Suprapubic skin (tissue), 4 donors: Measurements from ENCODE around the gene GLP2R. TPM values are rescaled to one million over a fixed set of nuclear protein-coding genes. Genes with fewer than 3 reads are reported as not detected.

ENCODE experiments used
- DNase-seq, 2 donors: peaks; one replicate each; pipeline ENCODE4 v3.0.0-alpha.2; 2019; ENCODE audit warnings: low spot score in 2 of 2
- H3K27ac ChIP-seq: fragments of 200-600 bp; sonication (generic); one replicate; pipeline ENCODE4 v1.5.1; 2019
- H3K27me3 ChIP-seq: fragments of 200-600 bp; sonication (generic); one replicate; pipeline ENCODE4 v1.5.1; 2019
- H3K36me3 ChIP-seq: fragments of 200-600 bp; sonication (generic); one replicate; pipeline ENCODE4 v1.5.1; 2019
- H3K4me1 ChIP-seq: fragments of 200-600 bp; sonication (generic); one replicate; pipeline ENCODE4 v1.5.1; 2019
- H3K4me3 ChIP-seq: fragments of 200-600 bp; sonication (generic); one replicate; pipeline ENCODE4 v1.5.1; 2019; ENCODE audit warnings: mild to moderate bottlenecking
- H3K9me3 ChIP-seq: fragments of 200-600 bp; sonication (generic); one replicate; pipeline ENCODE4 v1.5.1; 2019
- CTCF ChIP-seq, 2 donors: fragments of 200-600 bp in 1 of 2; fragments of 450-650 bp in 1 of 2; sonication (generic) in 1 of 2; IDR thresholded peaks; one replicate each; pipeline ENCODE4 v1.5.1; 2016 to 2019; ENCODE audit warnings: antibody characterized with exemption in 2 of 2, mild to moderate bottlenecking in 1 of 2, moderate library complexity in 1 of 2
- EP300 ChIP-seq: sonication (generic); formaldehyde crosslinking; IDR thresholded peaks from one replicate; pipeline ENCODE4 v1.6.1; 2017; ENCODE audit warnings: antibody characterized with exemption
- POLR2A ChIP-seq, 2 donors: fragments of 450-650 bp; IDR thresholded peaks; one replicate each; pipeline ENCODE4 v1.6.1; 2017; ENCODE audit warnings: antibody characterized with exemption in 2 of 2, mild to moderate bottlenecking in 2 of 2, moderate library complexity in 2 of 2
- POLR2AphosphoS5 ChIP-seq, 3 donors: sonication (generic); formaldehyde crosslinking; IDR thresholded peaks; one replicate each; pipeline ENCODE4 v1.6.1; 2017; ENCODE audit warnings: antibody characterized with exemption in 3 of 3
- WGBS: methylation state at CpG from one replicate; pipeline ENCODE4 v1.1.5; 2018; 5-methylcytosine and 5-hydroxymethylcytosine counted together
- total RNA-seq, 4 donors: library from RNA; depleted of rRNA; stranded (reverse); fragments of >200 nt; gene quantifications; one replicate each; pipeline ENCODE4 v1.1.0, GENCODE V29; 2016

GLP2R gene
- total RNA-seq, 4 donors from 2014 or later, result 0.40 to 0.76 (median 0.49) TPM; not detected in 1

GRCh38 chr17:9907131-9907530 lies 81.4 kb downstream of the GLP2R start:
- TF ChIP-seq EP300, result no peak
- H3K4me1 ChIP-seq, result no peaks in the 10 kb centered on the region
- H3K4me3 ChIP-seq, result no peak overlapping the region
- DNase-seq, result no peak
- no peaks in the 10 kb centered on the region for H3K36me3 ChIP-seq
- H3K27me3 ChIP-seq, result peaks cover 11% of the 10 kb centered on the region
- no peaks in the 10 kb centered on the region for H3K9me3 ChIP-seq
- no peak overlapping the region for H3K27ac ChIP-seq
- WGBS, result 79% methylated on average over 7 of the region's 7 CpGs

- 30% methylated on average over 7 of the region's 12 CpGs for WGBS
- no peaks in the 10 kb centered on the region for H3K9me3 ChIP-seq
- no peaks in the 10 kb centered on the region for H3K36me3 ChIP-seq
- H3K27ac ChIP-seq, result no peak overlapping the region
- TF ChIP-seq EP300 (no peak), CTCF (IDR thresholded peaks at IDR 0.05) (no peak), POLR2A (IDR thresholded peaks at IDR 0.05) (no peak), POLR2AphosphoS5 (IDR thresholded peaks at IDR 0.05) (no peak)
- no peak for DNase-seq
- H3K27me3 ChIP-seq, result peaks cover 11% of the 10 kb centered on the region
- no peaks in the 10 kb centered on the region for H3K4me1 ChIP-seq
- H3K4me3 ChIP-seq, result no peak overlapping the region
Measured at GRCh38 chr17:9907883-9908648, 82.3 kb downstream of the GLP2R start.

GRCh38 chr17:9908649-9909042 lies 82.9 kb downstream of the GLP2R start:
- DNase-seq, result no peak
- WGBS, result 65% methylated on average over 5 of the region's 7 CpGs

GRCh38 chr17:9911089-9911488 lies 85.4 kb downstream of the GLP2R start:
- no peak for DNase-seq
- H3K4me3 ChIP-seq, result no peak overlapping the region
- peaks cover 17% of the 10 kb centered on the region for H3K36me3 ChIP-seq
- no peaks in the 10 kb centered on the region for H3K4me1 ChIP-seq
- TF ChIP-seq EP300 (no peak), POLR2AphosphoS5 (IDR thresholded peaks at IDR 0.05) (no peak), POLR2A (IDR thresholded peaks at IDR 0.05) (no peak), CTCF (IDR thresholded peaks at IDR 0.05) (no peak)
- H3K9me3 ChIP-seq, result no peaks in the 10 kb centered on the region
- H3K27me3 ChIP-seq, result peaks cover 11% of the 10 kb centered on the region
- no peak overlapping the region for H3K27ac ChIP-seq
- 87% methylated on average over 5 of the region's 12 CpGs for WGBS

More at GRCh38 chr17:9908649-9909042, 82.9 kb downstream of the GLP2R start:
- Histone ChIP-seq H3K27ac (no peak overlapping the region), H3K9me3 (no peaks in the 10 kb centered on the region), H3K4me3 (no peak overlapping the region), H3K27me3 (peaks cover 11% of the 10 kb centered on the region), H3K4me1 (no peaks in the 10 kb centered on the region), H3K36me3 (no peaks in the 10 kb centered on the region)
- TF ChIP-seq POLR2AphosphoS5 (IDR thresholded peaks at IDR 0.05), result no peak
- TF ChIP-seq EP300, result no peak
- no peak for TF ChIP-seq CTCF (IDR thresholded peaks at IDR 0.05)
- no peak for TF ChIP-seq POLR2A (IDR thresholded peaks at IDR 0.05)

- WGBS, result 70% methylated on average over 18 of the region's 18 CpGs
- Histone ChIP-seq H3K4me1 (no peaks in the 10 kb centered on the region), H3K27ac (no peak overlapping the region), H3K27me3 (no peaks in the 10 kb centered on the region), H3K9me3 (no peaks in the 10 kb centered on the region), H3K4me3 (no peak overlapping the region), H3K36me3 (peaks cover 29% of the 10 kb centered on the region)
- DNase-seq, result no peak
- no peak for TF ChIP-seq POLR2AphosphoS5 (IDR thresholded peaks at IDR 0.05)
- TF ChIP-seq CTCF (IDR thresholded peaks at IDR 0.05), result no peak
- no peak for TF ChIP-seq EP300
- no peak for TF ChIP-seq POLR2A (IDR thresholded peaks at IDR 0.05)
Measured at GRCh38 chr17:9912121-9913099, 86.7 kb downstream of the GLP2R start.
